SK-N-SH (cell line): ENCODE results near the gene SLC1A7. TPM values are rescaled to one million over a fixed set of nuclear protein-coding genes. Genes with fewer than 3 reads are reported as not detected.

Experiments used
- CTCF ChIA-PET: fragments of 300-600, 350-600 bp; formaldehyde crosslinking; extraction: SDS; loops from one replicate; lab custom pipeline; 2021; lab: Yijun Ruan, JAX
- POLR2A ChIA-PET: fragments of 350-600 bp; sonication (Branson Sonifier 250); formaldehyde crosslinking; extraction: SDS; loops from one replicate; lab custom pipeline; 2020; ENCODE audit warnings: antibody characterized with exemption, inconsistent platforms; lab: Yijun Ruan, JAX
- DNase-seq: peaks from one replicate; pipeline ENCODE4 v3.0.0; 2012
- H2AFZ ChIP-seq: fragments of 200-600 bp; sonication (generic); 2 replicates; pipeline ENCODE4 v1.8.1; 2016; ENCODE audit warnings: antibody characterized with exemption, mild to moderate bottlenecking, low read depth
- H3F3A ChIP-seq: fragments of 200-600 bp; sonication (generic); replicated peaks from 2 replicates; pipeline ENCODE3; 2016; ENCODE audit warnings: antibody characterized with exemption, mild to moderate bottlenecking; ENCODE audit not compliant: insufficient read depth
- H3K27ac ChIP-seq, 2 experiments: fragments of 200-500 bp in 1 of 2; fragments of 200-600 bp in 1 of 2; sonication (Bioruptor generic) in 1 of 2; sonication (generic), shearing (Covaris generic) in 1 of 2; 2 replicates each; pipeline versions ENCODE4 v1.5.1 to v1.6.1; 2014 to 2016; ENCODE audit warnings: low read depth in 2 of 2, inconsistent platforms in 1 of 2, low read length in 1 of 2, mild to moderate bottlenecking in 1 of 2, mixed read lengths in 1 of 2
- H3K27me3 ChIP-seq: fragments of 200-600 bp; sonication (generic), shearing (Covaris generic); 2 replicates; pipeline ENCODE4 v1.6.1; 2016; ENCODE audit warnings: mixed run types; ENCODE audit not compliant: insufficient read depth
- H3K36me3 ChIP-seq, 2 experiments: fragments of 200-500 bp in 1 of 2; fragments of 200-600 bp in 1 of 2; sonication (Bioruptor generic) in 1 of 2; sonication (generic) in 1 of 2; replicated peaks in 1 of 2; 2 replicates each; pipeline versions ENCODE3 to v1.5.1; 2014 to 2016; ENCODE audit warnings: low read length in 1 of 2, mild to moderate bottlenecking in 1 of 2; ENCODE audit not compliant: insufficient read depth in 2 of 2, control insufficient read depth in 1 of 2
- H3K4me1 ChIP-seq, 2 experiments: fragments of 200-500 bp in 1 of 2; fragments of 200-600 bp in 1 of 2; sonication (Bioruptor generic) in 1 of 2; sonication (generic), shearing (Covaris generic) in 1 of 2; 2 replicates each; pipeline versions ENCODE4 v1.5.1 to v1.6.1; 2014 to 2016; ENCODE audit warnings: low read depth in 1 of 2, low read length in 1 of 2, mixed run types in 1 of 2; ENCODE audit not compliant: insufficient read depth in 2 of 2, control insufficient read depth in 1 of 2
- H3K4me2 ChIP-seq: fragments of 200-600 bp; sonication (generic), shearing (Covaris generic); 2 replicates; pipeline ENCODE4 v1.6.1; 2017; ENCODE audit warnings: mixed run types
- H3K4me3 ChIP-seq, 2 experiments: fragments of 200-500 bp in 1 of 2; fragments of 200-600 bp in 1 of 2; sonication (Bioruptor generic) in 1 of 2; sonication (generic), shearing (Covaris generic) in 1 of 2; 2 replicates each; pipeline versions ENCODE4 v1.5.1 to v1.8.1; 2014 to 2016; ENCODE audit warnings: low read depth in 2 of 2, inconsistent platforms in 1 of 2, low read length in 1 of 2, mild to moderate bottlenecking in 1 of 2, mixed read lengths in 1 of 2, moderate library complexity in 1 of 2
- H3K79me2 ChIP-seq: fragments of 200-600 bp; sonication (generic); 2 replicates; pipeline ENCODE4 v1.8.1; 2017; ENCODE audit warnings: mild to moderate bottlenecking; ENCODE audit not compliant: insufficient read depth
- H3K9ac ChIP-seq: fragments of 200-600 bp; sonication (generic); 2 replicates; pipeline ENCODE4 v1.6.1; 2017; ENCODE audit warnings: mixed run types
- H3K9me2 ChIP-seq: fragments of 200-600 bp; sonication (generic); 2 replicates; pipeline ENCODE4 v1.6.1; 2017; ENCODE audit warnings: mixed run types
- H3K9me3 ChIP-seq: fragments of 200-600 bp; sonication (generic); 2 replicates; pipeline ENCODE4 v1.6.1; 2017; ENCODE audit warnings: mixed run types, mild to moderate bottlenecking, moderate library complexity
- H4K20me1 ChIP-seq: fragments of 200-600 bp; sonication (generic); 2 replicates; pipeline ENCODE4 v1.6.1; 2017; ENCODE audit warnings: mild to moderate bottlenecking, mixed run types; ENCODE audit not compliant: insufficient read depth
- EZH2phosphoT487 ChIP-seq: fragments of 200-600 bp; sonication (generic); IDR thresholded peaks from 2 replicates; pipeline ENCODE4 v1.6.1; 2017; ENCODE audit warnings: low read depth, mixed run types, mild to moderate bottlenecking, antibody characterized with exemption, moderate library complexity, borderline replicate concordance
- FOSL2 ChIP-seq: IDR thresholded peaks from 2 replicates; pipeline ENCODE4 v1.4.0; 2012; ENCODE audit warnings: low read depth, mild to moderate bottlenecking, moderate library complexity, borderline replicate concordance
- FOXJ3 ChIP-seq: sonication (generic); formaldehyde crosslinking; IDR thresholded peaks from 2 replicates; pipeline ENCODE4 v1.5.1; 2020; ENCODE audit warnings: mild to moderate bottlenecking, missing genetic modification reagents
- MXI1 ChIP-seq: IDR thresholded peaks from 2 replicates; pipeline ENCODE4 v1.6.1; 2012; ENCODE audit warnings: mild to moderate bottlenecking, low read depth, low read length, improper control_type of control experiment
- PBX3 ChIP-seq: IDR thresholded peaks from 2 replicates; pipeline ENCODE4; 2012
- REST ChIP-seq: IDR thresholded peaks from 2 replicates; pipeline ENCODE4 v1.6.1; 2012; ENCODE audit warnings: mild to moderate bottlenecking, low read depth, low read length, moderate library complexity
- WGBS: methylation state at CpG from one replicate; pipeline ENCODE4 v1.1.6; 2017; ENCODE audit warnings: low lambda C conversion rate; 5-methylcytosine and 5-hydroxymethylcytosine counted together
- polyA plus RNA-seq, 3 experiments: library from polyadenylated mRNA; depleted of rRNA; stranded (reverse); fragments of >200 nt; gene quantifications; 2 replicates each; pipeline ENCODE4 v1.2.3, GENCODE V29; 2012
- TF ChIP-seq, protein P1 (sequence below): fragments of 150-350 bp; IDR thresholded peaks from 2 replicates; pipeline ENCODE4 v1.6.1; 2016; ENCODE audit warnings: mild to moderate bottlenecking, low read depth, low read length

Gene SLC1A7
- polyA plus RNA-seq, 1 of the 3 experiments (the other 2 are of a cell fraction), result not detected

GRCh38 chr1:53086491-53087070 is 55.9 kb downstream of the SLC1A7 start:
- Histone ChIP-seq H3K4me3 (no peak overlapping the region), H3F3A (no peaks in the 10 kb centered on the region), H3K27ac (peak overlapping the region in 1 of 2 experiments; percentile 32; a peak in 2 of 4 replicates), H3K4me2 (no peak overlapping the region), H3K9me2 (no peaks in the 10 kb centered on the region), H3K27me3 (no peaks in the 10 kb centered on the region), H3K4me1 (peaks cover 3 to 36% of the 10 kb centered on the region in 2 experiments; a peak in 1 of 4 replicates), H3K79me2 (no peaks in the 10 kb centered on the region), H3K36me3 (no peaks in the 10 kb centered on the region), H3K9ac (no peak overlapping the region), H4K20me1 (no peaks in the 10 kb centered on the region), H2AFZ (no peak overlapping the region), H3K9me3 (no peaks in the 10 kb centered on the region)
- DNase-seq, result peak; percentile 60
- peak; percentile 51 for TF ChIP-seq MXI1
- TF ChIP-seq, protein P1, sequence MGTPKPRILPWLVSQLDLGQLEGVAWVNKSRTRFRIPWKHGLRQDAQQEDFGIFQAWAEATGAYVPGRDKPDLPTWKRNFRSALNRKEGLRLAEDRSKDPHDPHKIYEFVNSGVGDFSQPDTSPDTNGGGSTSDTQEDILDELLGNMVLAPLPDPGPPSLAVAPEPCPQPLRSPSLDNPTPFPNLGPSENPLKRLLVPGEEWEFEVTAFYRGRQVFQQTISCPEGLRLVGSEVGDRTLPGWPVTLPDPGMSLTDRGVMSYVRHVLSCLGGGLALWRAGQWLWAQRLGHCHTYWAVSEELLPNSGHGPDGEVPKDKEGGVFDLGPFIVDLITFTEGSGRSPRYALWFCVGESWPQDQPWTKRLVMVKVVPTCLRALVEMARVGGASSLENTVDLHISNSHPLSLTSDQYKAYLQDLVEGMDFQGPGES, result no peak
- ChIA-PET CTCF (interaction anchor here (0.7 to 1.9 kb wide), 4 partner anchors 31 to 487 kb away, joined by 3 to 5 read pairs (median 3); no protein-coding TSS in a partner anchor), POLR2A (interaction anchor here (0.7 kb wide), 1 partner anchor 19 kb away, joined by 3 read pairs; no protein-coding TSS in a partner anchor)
- 84% methylated on average over 3 of the region's 4 CpGs for WGBS

DNA sequence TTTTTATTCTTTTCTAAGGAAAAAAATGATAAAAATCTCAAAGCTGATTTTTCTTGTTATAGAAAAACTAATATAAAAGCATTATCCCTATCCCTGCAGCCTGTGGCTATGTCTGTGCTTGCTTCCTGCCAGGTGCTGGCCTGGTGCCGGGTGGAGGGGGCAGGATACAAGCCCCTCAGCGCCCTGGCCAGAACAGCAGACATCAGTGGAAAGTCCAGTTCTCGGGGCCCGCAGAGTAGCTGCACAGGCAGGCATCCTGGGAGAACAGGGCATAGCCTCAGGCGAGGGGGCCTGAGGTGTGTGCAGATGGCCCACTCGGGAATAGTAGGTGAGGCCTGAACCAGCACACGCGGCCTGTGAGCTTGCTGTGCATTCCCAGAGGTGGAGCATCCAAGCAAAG is 57.0 kb downstream of the SLC1A7 start:
- Histone ChIP-seq H3K9ac (no peak overlapping the region), H3K79me2 (no peaks in the 10 kb centered on the region), H3K27me3 (no peaks in the 10 kb centered on the region), H3K4me1 (peaks cover 3 to 36% of the 10 kb centered on the region in 2 experiments; a peak in 1 of 4 replicates), H3K9me3 (no peaks in the 10 kb centered on the region), H3K27ac (no peak overlapping the region; a peak in 1 of 4 replicates), H4K20me1 (no peaks in the 10 kb centered on the region), H3F3A (no peaks in the 10 kb centered on the region), H3K4me3 (no peak overlapping the region), H3K4me2 (no peak overlapping the region), H2AFZ (no peak overlapping the region), H3K36me3 (no peaks in the 10 kb centered on the region), H3K9me2 (no peaks in the 10 kb centered on the region)
- peak; percentile 52 for DNase-seq
- 79% methylated on average over 5 of the region's 8 CpGs for WGBS
- ChIA-PET POLR2A (no interaction called here), CTCF (interaction anchor here (0.8 to 1.2 kb wide), 2 partner anchors 85 to 180 kb away, joined by 3 read pairs; no protein-coding TSS in a partner anchor)
- TF ChIP-seq EZH2phosphoT487, result no peak
- TF ChIP-seq, protein P1, result no peak
- 0 out of 2 replicates have a peak, but pooled peaks have one; percentile 17 for TF ChIP-seq FOXJ3 (CRISPR knock-in tag)
- no peak for TF ChIP-seq REST
- no peak for TF ChIP-seq FOSL2
- TF ChIP-seq PBX3, result no peak
